ENCODE data around the gene TMEM51. TPM values are rescaled to one million over a fixed set of nuclear protein-coding genes. Genes with fewer than 3 reads are reported as not detected.
"Not testable (repeated sequence)": the region's sequence is repeated elsewhere in the genome, so short reads cannot be mapped to it uniquely, and the experiment has no call there.

TMEM51 gene
- total RNA-seq, 4 donors from 2014 or later = 17.7 to 32.9 (median 22.9) TPM

DNA sequence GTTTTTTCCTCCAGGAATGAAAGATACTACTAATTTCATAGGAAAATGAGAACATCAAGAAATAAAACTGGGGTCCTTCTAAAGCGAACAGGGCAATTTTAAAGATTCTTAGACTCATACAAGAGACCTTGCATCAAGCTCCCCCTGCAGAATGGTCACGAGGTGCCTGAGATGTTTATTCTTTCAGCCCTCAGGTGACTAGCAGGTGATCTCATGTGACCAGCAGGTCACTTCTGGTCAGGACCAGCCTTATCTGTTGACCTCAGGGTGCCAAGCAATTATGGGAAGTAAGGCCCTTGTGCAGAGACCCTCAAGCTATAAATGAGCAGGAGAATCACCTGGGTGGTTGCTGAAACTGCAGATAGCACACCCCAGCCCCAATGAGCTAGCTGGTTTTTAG is 20.6 kb upstream of the TMEM51 start:
- Histone ChIP-seq H3K27ac (no peak overlapping the region), H3K4me1 (no peaks in the 10 kb centered on the region), H3K36me3 (no peaks in the 10 kb centered on the region), H3K9me3 (no peaks in the 10 kb centered on the region), H3K27me3 (no peaks in the 10 kb centered on the region), H3K4me3 (no peak overlapping the region)
- in situ Hi-C loops (cut with MboI; ENCODE audit: low pct_ligation_motif_present in 1 of 4, low pct_unique_long_range_greater_than_20kb in 1 of 4, low sequenced_read_pairs in 3 of 4) = loop anchor here in 3 of 4 donors (25.0 kb wide), 1 partner anchor 304 kb away; the partner anchor contains the start of gene CTRC (in 3 of the 3)
- WGBS, 2 donors (ENCODE audit: low coverage in 1 of 2) = 84 to 89% methylated on average over 1 to 2 of the region's 2 CpGs
- no peak for TF ChIP-seq EP300 (IDR thresholded peaks at IDR 0.05; ENCODE audit: low read depth)
- intact Hi-C loops (cut with DNase I; ENCODE audit: low total_unique reads) = no loop called here
- DNase-seq = no peak

DNA sequence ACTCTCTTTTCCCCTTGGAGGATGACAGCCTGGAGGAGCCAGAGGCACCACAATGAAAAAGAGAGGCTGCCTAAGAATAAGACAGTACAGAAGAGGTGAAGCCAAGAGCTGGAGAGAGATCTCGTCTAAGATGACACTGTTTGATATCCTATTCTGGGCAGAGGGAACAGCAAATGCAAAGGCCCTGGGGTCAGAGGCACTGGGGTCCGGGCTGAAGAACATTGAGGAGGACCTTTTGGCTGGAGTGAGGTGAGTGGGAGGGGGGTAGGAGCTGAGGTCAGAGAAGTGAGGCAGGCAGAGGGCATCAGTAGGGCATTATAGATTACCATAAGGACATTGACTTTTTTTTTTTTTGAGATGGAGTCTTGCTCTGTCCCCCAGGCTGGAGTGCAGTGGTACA is 19.3 kb upstream of the TMEM51 start:
- intact Hi-C loops (cut with DNase I; ENCODE audit: low total_unique reads) = no loop called here
- WGBS, 2 donors (ENCODE audit: low coverage in 1 of 2) = 51% methylated on average over 2 of the region's 2 CpGs; no CpG with 5 or more reads in 1 of the 2 donors
- DNase-seq = no peak
- Histone ChIP-seq H3K4me1 (no peaks in the 10 kb centered on the region), H3K9me3 (no peaks in the 10 kb centered on the region), H3K27ac (no peak overlapping the region), H3K36me3 (no peaks in the 10 kb centered on the region), H3K27me3 (no peaks in the 10 kb centered on the region), H3K4me3 (no peak overlapping the region)
- TF ChIP-seq, protein P1, sequence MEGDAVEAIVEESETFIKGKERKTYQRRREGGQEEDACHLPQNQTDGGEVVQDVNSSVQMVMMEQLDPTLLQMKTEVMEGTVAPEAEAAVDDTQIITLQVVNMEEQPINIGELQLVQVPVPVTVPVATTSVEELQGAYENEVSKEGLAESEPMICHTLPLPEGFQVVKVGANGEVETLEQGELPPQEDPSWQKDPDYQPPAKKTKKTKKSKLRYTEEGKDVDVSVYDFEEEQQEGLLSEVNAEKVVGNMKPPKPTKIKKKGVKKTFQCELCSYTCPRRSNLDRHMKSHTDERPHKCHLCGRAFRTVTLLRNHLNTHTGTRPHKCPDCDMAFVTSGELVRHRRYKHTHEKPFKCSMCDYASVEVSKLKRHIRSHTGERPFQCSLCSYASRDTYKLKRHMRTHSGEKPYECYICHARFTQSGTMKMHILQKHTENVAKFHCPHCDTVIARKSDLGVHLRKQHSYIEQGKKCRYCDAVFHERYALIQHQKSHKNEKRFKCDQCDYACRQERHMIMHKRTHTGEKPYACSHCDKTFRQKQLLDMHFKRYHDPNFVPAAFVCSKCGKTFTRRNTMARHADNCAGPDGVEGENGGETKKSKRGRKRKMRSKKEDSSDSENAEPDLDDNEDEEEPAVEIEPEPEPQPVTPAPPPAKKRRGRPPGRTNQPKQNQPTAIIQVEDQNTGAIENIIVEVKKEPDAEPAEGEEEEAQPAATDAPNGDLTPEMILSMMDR (IDR thresholded peaks at IDR 0.05) = no peak
- TF ChIP-seq EP300 (IDR thresholded peaks at IDR 0.05; ENCODE audit: low read depth) (no peak), POLR2AphosphoS5 (IDR thresholded peaks at IDR 0.05) (no peak), POLR2A (IDR thresholded peaks at IDR 0.05) (no peak)
- in situ Hi-C loops (cut with MboI; ENCODE audit: low pct_ligation_motif_present in 1 of 4, low pct_unique_long_range_greater_than_20kb in 1 of 4, low sequenced_read_pairs in 3 of 4) = loop anchor here in 3 of 4 donors (25.0 kb wide), 1 partner anchor 303 kb away; the partner anchor contains the start of gene CTRC (in 3 of the 3)

DNA sequence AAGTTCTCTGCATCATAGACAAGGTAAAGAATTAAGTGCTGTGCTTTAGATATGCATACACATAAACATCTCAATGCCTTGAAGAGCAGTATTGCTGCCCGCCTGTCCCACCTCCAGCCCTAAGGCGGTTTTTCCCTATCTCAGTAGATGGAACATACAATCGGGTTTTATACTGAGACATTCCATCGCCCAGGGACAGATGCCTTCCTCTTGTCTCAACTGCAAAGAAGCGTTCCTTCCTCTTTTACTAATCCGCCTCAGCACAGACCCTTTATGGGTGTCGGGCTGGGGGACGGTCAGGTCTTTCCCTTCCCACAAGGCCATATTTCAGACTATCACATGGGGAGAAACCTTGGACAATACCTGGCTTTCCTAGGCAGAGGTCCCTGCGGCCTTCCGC is 17.9 kb upstream of the TMEM51 start:
- H3K27me3 ChIP-seq; intact Hi-C loops (cut with DNase I; ENCODE audit: low total_unique reads); H3K4me3 ChIP-seq; H3K9me3 ChIP-seq; H3K27ac ChIP-seq; H3K36me3 ChIP-seq; H3K4me1 ChIP-seq; DNase-seq: not testable (repeated sequence)
- 73% methylated on average over 10 of the region's 10 CpGs; no CpG with 5 or more reads in 1 of the 2 donors for WGBS, 2 donors (ENCODE audit: low coverage in 1 of 2)
- in situ Hi-C loops (cut with MboI; ENCODE audit: low pct_ligation_motif_present in 1 of 4, low pct_unique_long_range_greater_than_20kb in 1 of 4, low sequenced_read_pairs in 3 of 4) = loop anchor here in 3 of 4 donors (25.0 kb wide), 1 partner anchor 302 kb away; the partner anchor contains the start of gene CTRC (in 3 of the 3)

DNA sequence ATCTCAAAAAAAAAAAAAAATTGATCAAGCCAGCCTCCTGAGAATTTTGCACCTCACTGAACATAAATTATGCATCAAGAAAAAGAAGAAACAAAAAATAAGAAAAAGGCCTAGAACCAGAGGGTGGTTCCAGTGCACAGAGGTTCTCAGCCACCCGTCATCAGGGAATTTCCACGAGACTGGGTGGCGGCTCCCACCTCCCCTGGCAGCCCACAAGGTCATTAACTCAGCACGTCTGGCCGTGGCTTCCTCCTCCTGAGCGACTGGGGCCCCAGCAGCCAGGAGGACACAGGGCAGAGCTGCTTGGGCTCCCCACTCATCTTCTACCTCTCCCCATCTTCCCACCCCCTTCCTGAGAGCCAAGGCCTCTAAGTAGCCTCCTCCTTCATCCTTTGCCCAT is 15.7 kb upstream of the TMEM51 start:
- Histone ChIP-seq H3K4me3 (no peak overlapping the region), H3K27me3 (no peaks in the 10 kb centered on the region), H3K36me3 (no peaks in the 10 kb centered on the region), H3K4me1 (no peaks in the 10 kb centered on the region), H3K9me3 (no peaks in the 10 kb centered on the region), H3K27ac (no peak overlapping the region)
- intact Hi-C loops (cut with DNase I; ENCODE audit: low total_unique reads) = no loop called here
- in situ Hi-C loops (cut with MboI; ENCODE audit: low pct_ligation_motif_present in 1 of 4, low pct_unique_long_range_greater_than_20kb in 1 of 4, low sequenced_read_pairs in 3 of 4) = loop anchor here in 3 of 4 donors (25.0 kb wide), 1 partner anchor 299 kb away; the partner anchor contains the start of gene CTRC (in 3 of the 3)
- 42% methylated on average over 6 of the region's 6 CpGs; no CpG with 5 or more reads in 1 of the 2 donors for WGBS, 2 donors (ENCODE audit: low coverage in 1 of 2)
- TF ChIP-seq, protein P1 (IDR thresholded peaks at IDR 0.05) = no peak
- TF ChIP-seq EP300 (IDR thresholded peaks at IDR 0.05; ENCODE audit: low read depth) (no peak), POLR2AphosphoS5 (IDR thresholded peaks at IDR 0.05) (no peak), POLR2A (IDR thresholded peaks at IDR 0.05) (no peak)
- DNase-seq = no peak

DNA sequence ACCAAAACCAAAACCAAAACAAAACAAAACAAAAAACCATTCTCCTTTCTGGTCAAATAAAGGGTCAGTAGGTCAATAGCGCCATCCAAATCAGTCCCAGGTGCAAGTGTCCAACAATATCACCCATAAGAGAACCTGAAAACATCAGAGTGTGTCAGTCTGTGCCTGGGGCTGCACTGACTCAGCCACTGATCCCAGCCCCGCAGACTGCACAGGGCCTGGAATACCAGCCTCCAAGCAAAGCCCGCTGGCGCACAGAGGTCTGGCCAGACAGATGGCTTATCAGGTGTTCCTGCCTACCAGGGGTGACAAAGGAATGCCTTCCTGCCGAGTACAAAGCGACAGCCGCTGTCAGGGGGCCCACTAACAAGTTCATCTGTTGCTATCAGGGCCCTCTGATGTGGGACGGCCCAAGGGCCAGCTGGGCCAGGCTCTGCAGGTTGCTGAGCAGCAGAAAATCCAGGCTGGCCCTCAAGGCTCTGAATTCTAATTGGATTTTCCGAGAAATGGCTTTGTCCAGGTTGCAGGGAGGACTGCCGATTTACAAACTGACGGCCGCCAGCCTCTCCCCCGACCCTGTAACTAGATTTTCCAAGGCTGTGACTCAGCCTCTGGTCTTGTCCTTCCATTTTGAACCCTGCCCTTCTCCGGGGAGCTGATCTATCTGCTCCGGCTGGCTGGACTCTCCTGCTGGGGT is 13.7 kb upstream of the TMEM51 start:
- no peak for TF ChIP-seq POLR2A (IDR thresholded peaks at IDR 0.05)
- TF ChIP-seq POLR2AphosphoS5 (IDR thresholded peaks at IDR 0.05) = no peak
- TF ChIP-seq, protein P1 (IDR thresholded peaks at IDR 0.05) = no peak
- TF ChIP-seq EP300 (IDR thresholded peaks at IDR 0.05; ENCODE audit: low read depth) = no peak
- no peaks in the 10 kb centered on the region for H3K4me1 ChIP-seq
- no peak overlapping the region for H3K4me3 ChIP-seq
- intact Hi-C loops (cut with DNase I; ENCODE audit: low total_unique reads) (no loop called here), in situ Hi-C loops (cut with MboI; ENCODE audit: low pct_ligation_motif_present in 1 of 4, low pct_unique_long_range_greater_than_20kb in 1 of 4, low sequenced_read_pairs in 3 of 4) (loop anchor here in 3 of 4 donors (10.0 to 25.0 kb wide), 2 partner anchors 135 to 297 kb away; partner anchors contain the start of gene CTRC (in 3 of the 3))
- H3K27me3 ChIP-seq = no peaks in the 10 kb centered on the region
- H3K36me3 ChIP-seq = no peaks in the 10 kb centered on the region
- WGBS, 2 donors (ENCODE audit: low coverage in 1 of 2) = 80 to 100% methylated on average over 1 to 15 of the region's 15 CpGs
- no peak for DNase-seq
- no peak overlapping the region for H3K27ac ChIP-seq
- H3K9me3 ChIP-seq = no peaks in the 10 kb centered on the region

Measured in transverse colon (tissue), 4 donors.